GM18861 (cell line): ENCODE data around the gene PSAT1.

Source experiments
- ATAC-seq: cut with Tn5 transposase; IDR thresholded peaks from one replicate; pipeline ENCODE4 v1.9.1; 2021; ENCODE audit not compliant: unreplicated experiment

Gene PSAT1

DNA sequence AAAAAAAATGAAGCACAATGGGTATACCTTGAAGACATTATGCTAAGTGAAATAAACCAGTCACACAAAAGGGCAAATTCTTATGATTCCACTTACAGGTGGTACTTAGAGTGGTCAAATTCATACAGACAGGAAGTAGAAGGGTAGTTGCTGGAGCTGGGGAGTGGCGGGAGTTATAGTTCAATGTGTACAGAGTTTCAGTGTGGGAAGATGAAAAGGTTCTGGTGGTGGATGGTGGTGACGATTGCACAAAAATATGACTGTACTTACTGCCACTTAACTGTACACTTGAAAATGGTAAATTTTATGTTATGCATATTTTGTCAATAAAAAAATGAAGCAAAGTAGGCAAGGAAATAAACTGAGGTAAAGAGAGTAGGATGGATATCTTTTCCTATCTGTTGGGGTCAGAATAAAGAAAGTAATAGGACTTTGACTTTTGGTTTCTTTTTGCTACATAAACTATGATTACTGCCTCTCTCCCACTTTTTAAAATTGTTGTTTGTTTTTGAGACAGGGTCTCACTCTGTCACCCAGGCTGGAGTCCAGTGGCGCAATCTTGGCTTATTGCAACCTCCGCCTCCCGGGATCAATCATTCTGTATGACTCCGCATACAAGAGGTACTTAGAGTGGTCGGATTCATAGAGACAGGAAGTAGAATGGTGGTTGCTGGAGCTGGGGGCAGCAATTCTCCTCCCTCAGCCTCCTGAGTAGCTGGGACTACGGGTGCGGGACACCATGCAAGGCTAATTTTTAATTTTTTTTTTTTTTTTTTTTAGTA lies 4.0 kb upstream of the PSAT1 start:
- ATAC-seq = no peak

DNA sequence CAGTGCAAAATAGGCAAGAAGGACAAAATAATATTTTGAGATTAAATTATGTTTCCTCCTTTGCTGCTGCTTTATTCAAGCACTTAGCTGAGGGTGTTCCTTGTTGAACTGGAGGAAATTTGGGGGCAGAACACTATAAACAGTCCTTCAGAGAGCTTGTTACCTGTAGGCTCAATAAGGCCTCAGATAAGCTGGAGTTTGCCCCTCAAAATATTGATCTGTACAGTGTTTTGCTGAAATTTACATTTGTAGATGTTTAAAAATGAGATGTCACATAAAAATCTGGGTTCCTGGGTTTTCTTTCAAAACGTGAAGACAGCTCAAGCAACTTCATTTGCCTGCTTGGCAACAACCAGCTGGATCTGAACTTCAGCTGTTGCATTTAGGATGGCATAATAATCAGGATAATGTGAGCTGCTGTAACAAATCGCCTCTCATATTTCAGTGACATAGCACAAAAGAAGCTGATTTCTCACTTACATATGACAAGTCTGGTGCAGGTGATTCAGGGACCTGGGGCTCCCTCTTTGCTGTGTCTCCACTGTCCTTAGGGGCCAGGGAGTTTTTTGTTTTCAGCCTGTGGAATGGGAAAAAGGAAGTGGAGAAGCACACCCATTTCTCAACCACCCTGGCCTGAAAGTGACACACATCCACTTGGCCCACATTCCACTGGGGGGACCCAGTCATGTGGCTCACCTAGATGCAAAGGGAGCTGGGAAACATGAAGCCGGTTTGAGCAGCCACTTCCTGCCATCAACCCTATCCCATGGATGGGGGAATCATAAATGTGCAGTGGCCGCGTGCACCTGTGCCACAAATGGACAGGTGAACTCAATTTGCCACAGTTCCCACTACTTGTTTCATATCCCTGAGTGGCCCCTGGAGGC lies 2.4 kb upstream of the PSAT1 start:
- no peak for ATAC-seq

DNA sequence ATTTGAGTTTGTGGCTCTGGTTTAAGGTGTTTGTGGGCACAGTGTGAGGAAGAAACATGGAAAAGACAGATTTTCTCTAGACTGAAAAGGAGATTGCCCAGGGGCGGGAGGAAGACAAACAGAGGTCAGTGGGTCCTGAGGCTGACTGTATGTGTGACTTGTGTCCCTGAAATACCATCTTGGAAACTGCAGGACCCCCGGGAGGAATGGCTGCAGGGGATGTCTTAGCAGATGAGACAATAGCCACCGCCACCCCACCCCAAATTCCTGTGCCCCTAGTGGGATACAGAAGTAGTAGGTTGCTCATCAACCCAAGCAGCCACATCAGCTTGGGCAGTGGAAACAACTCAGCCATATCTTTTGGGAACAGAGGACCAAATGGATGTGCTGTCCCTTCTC lies 1.7 kb upstream of the PSAT1 start:
- ATAC-seq = no peak

DNA sequence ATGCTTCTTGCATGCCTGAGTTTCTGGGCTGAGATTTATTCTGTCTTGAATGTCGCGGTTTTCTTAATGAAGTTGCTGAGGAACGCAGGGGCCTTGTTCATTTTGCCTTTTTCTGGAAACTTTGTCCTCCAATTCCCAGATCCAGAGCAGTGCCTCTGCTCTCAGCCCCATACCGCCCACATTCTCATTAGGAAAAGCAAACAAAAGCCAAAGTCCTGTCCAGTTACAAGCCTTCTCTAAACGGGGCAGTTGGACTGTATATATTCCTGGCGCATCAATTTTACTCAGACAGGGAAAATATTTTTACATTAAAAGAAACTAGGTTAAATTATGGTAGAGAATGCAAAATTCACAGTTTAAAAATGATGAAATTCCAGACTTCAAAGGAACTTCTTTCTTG lies 1.2 kb upstream of the PSAT1 start:
- ATAC-seq = no peak

DNA sequence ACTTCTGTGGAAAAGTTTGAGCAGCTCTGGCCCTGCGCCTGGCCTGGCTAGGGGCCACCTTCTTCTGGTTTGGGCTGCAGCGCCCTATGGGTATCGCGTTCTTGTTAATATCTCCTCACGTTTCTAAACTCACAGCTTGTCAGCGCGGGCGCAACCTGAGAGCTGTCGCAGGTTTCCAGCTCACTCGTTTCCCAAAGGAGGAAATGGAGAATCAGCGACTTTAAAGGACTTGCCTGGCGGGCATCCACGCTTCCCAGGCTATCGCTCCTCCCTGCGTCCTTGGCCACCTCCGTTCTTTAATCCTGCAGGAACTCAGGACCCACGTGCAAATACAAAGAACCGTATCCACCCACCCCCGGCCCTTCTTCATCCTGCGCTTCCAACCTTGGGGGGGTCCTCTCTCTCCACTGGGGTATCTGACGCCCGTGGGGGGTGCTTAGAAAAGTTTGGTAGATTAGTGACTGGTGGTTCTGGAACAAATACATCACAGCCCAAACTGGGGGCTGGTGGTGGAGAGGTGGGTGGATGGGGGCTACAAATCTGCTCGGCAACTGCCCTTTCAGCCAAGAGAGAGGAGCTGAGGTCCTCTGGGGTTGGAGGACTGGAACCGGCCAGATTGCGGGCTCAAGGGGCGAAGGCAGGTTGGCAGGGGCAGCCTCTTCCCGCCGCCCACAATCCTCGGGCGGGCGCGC lies 578 bp upstream of the PSAT1 start:
- no peak for ATAC-seq

DNA sequence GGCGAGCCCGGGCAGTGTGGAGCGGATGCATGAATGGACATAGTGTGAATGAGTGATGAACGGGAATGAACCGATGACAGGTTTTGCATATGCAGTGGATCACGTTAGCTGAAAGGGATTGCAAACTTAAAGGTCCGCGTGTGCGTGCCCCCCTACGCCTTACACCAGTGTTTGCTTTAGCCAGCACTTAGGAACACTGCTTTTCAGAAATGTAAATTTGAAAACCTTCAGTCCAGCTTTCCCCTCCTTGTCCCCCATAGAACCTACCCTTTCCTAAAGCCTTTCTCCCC lies 692 bp downstream of the PSAT1 start:
- ATAC-seq = peak; percentile 39

DNA sequence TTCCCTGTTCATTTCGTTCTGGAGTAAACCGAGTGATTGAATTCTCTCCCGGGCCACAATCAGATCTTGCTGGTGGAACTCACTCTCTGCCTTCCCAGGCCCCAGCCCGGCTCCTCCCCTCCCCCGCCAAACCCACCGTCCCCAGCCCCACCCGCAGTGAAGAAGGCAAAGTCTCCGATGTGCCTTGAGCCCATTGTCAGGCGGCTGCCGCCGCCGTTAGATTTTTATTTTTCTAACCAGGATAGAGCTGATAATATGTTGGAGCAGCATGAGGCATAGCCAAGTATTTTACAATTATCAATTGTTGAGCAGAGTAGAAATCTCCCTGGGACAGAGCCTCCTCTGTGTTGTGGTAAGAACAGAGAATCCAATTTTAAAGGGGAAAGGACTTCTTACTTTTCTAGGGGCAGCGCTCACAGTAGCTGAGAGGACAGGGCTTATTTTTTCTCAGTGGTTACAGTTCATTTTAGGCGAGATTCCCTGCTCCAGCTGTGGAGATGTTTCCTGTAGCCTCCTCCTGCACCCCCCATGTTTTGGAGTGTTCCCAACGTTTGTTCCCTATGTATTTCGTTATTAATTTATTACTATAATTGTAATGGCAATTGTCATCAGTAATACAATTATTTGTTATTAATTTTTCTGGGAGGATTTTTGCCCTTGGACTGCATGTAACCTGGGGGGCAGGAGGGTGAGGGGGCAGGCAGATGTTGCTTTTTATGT lies 1.3 kb downstream of the PSAT1 start:
- no peak for ATAC-seq

DNA sequence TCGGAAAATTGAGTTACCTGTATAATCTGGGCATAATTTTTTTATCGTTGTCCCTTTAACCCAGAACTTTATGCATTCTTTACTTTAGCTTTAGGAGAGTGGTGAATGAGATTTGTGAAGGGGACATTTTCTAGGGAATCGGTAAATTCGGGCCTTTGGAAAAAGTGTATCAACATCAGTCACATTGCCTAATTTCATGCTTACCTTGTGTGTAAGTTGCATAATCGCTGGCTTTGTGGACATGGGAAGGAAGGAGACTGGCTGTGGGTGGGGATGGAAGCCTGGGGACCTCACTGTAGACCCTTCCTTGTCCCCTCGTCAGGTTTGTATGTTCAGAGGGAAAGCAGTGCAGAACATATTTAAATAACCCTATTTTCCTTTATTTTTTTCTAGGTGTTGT lies 3.3 kb downstream of the PSAT1 start:
- no peak for ATAC-seq

DNA sequence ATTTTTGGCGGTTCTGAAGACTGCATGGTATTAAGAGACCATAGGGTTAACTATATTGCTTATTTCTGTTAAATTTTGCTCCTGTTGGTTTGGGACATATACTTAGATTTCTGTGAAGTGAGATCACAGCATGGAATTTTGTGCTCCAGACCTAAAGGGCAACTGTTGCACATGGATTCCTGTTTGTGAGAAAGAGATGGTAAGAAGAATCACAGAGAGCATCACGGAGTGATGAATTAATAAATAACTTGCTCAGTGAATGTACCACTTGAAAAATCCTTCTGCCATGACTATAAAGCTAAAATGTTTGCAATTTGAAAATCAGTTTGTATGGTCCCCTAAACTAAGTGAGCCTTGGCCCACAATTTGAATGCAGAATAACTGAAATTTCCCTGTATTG lies 4.5 kb downstream of the PSAT1 start:
- no peak for ATAC-seq

DNA sequence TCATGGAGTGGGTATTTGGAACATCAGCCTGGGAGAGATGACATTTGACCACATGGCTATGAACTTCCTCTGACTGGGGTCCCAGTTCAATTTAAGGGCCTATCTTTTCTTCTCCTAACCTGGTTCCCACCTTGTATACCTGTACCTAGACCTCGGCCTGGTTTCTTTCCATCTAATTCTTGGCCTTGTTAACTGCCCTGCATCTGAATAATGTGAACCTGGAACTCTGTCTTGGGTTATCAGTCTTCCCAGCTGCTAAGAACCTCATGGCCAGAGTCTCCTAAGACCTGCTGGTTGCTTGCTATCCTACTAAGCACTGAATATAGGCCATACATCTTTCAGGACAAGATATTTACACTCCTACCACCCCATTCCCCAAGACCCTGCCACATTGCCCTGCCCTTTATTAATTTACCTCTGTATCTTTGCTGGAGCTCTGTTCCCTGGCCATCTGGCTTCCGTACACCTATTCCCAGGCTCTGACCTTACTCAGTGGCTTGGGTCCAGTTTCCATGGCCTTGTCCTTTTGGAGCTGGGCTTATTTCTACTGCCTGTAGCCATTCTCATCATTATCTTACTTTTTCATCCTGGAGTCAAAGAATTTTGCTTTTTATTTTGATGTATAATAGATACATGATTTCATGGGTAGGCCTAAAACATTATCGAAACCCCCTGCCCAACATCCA lies 6.6 kb downstream of the PSAT1 start:
- ATAC-seq = no peak

DNA sequence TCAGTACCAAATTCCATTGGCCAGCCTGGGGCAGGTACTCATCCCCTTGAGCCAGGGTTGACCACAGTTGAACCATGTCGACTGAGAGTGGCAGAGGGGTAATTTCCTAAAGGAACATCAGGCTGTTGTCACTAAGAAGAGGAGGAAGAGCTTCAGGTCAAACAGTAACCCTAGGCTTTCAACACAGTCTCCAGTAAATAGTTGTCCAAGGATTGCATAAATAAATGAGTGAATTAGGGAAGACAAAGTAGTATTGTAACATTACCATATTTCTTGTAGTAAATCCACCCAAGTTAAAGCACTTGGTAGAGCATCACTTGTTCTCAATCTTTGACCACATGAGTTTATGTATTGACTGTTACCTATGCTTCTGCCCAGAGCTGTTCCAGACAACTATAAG lies 7.4 kb downstream of the PSAT1 start:
- no peak for ATAC-seq

DNA sequence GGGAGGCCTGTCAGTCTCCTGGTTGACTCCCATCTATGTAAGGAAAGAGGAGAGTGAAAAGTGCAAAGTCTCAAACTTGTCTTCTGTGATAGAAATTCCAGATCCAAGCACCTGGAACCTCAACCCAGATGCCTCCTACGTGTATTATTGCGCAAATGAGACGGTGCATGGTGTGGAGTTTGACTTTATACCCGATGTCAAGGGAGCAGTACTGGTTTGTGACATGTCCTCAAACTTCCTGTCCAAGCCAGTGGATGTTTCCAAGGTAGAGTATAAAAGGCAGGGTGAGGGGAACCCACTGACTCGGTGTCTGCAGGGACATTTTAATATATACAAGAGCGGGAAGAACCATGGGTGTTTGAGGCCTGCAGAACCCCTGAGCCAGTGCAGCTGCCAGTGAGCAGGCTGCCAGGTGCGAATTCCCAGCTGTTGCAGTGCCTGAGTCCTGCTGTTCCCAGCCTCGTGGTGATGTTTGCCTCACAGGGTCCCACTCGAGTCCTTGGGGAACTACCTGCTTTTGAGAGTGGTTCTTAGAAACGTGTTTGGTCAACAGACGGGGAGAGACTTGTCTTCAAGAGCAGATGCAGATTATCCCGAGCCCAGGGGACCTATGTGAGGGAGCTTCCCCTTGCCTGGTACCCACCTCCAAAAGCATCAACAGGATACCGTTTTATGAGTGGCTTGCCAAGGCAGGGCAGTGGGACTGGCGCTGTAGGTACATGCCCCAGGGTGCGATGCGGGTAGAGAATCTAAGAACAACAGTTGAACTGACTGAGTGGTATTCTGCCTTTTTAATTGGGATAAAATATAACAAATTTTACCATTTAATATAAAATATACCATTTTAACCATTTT lies 9.5 kb downstream of the PSAT1 start:
- ATAC-seq = no peak

DNA sequence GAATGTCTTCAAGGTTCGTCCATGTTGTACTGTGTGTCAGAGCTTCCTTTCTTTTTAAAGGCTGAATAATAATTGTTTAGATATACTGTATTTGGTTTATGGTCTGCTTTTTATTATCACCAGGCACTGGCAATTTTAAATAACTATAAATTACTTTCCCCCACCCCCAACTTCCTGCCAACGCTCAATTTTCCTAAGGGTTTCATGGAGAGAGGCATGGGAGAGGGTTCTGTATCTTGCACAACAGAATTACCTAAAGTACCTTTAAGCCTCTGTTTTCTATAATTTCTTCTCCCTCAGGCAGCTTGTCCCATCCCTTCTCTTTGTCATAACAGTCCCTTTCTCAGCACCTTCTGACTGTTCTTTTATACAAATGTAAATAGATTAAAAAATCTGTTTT lies 10.4 kb downstream of the PSAT1 start:
- no peak for ATAC-seq

DNA sequence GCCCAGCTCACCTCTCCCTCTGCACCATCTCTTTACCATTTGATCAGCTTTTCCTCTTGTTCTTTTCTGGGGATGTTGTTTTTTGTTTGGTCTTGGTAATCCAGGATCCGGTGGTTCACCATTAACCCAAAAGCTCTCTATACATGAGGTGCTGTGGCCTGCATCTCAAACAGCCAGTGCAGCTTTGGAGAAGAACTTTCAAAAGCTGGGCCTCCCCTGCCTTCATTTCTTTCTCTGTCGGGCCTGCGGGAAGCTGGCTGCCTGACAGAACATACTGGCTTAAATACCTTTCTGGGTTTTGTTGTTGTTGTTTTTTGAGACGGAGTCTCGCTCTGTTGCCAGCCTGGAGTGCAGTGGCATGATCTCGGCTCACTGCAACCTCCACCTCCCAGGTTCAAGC lies 12.1 kb downstream of the PSAT1 start:
- no peak for ATAC-seq

DNA sequence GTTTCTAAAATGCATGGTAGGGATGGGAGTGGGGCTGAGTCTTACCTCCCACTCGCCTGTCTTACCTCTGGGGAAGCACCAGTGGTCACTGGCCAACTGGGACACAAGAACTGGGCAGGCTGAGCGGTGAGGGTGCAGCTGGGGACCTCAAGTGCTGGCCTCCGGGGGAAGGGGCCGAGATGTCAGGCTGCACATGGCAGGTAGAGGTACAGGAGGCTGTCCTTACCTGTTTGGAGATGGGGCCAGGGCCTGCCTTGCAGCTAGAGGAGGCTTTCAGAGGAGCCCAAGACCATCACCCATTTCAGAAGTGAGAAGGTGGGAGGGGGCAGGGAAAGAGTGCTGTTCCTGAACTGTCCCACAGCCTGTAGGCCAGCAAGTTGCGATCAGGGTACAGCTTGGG lies 14.2 kb downstream of the PSAT1 start:
- no peak for ATAC-seq

DNA sequence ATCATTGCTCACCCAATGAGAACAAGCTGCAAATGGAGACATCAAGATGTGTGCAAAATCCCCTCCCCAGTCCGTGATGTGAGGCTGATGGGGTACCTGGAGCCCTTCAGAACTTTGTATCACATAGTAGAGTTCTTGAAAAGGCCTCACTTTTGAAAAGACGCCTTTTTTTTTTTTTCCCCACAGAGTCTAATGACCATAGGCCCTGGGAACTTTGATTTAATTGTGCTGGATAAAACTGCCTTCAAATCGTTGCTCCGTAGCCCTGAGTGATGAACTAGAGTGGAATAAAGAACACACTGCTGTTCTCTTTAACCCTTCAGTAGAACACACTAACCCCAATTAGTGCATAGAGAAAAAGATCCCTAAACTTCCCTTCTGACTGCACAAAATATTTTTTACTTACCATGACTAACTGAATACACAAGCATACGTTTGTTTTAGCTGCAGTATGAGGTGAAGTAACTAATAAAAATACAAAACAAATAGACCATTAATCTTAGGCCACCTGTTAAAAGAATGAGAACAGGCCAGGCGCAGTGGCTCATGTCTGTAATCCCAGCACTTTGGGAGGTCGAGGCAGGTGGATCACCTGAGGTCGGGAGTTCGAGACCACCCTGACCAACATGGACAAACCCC lies 15.1 kb downstream of the PSAT1 start:
- no peak for ATAC-seq

DNA sequence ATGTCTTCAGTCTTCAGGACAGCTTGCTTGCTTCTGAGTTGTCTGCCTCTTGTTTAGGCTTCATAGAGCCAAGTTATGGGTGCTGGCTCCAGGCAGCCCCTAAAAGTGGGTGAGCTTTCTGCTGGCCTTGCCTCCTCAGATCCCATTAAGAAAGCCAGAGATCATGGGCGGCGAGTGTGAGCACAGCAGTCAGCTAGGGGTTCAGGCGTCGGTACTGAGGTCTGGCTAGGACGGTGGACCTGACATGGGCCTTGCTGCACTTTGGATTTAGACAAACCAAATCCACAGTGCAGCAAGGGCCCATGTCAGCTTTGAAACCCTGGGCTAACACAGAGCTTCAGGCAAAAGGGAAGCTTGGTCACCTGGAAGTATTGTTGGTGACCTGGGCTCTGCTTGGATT lies 17.6 kb downstream of the PSAT1 start:
- ATAC-seq = no peak

DNA sequence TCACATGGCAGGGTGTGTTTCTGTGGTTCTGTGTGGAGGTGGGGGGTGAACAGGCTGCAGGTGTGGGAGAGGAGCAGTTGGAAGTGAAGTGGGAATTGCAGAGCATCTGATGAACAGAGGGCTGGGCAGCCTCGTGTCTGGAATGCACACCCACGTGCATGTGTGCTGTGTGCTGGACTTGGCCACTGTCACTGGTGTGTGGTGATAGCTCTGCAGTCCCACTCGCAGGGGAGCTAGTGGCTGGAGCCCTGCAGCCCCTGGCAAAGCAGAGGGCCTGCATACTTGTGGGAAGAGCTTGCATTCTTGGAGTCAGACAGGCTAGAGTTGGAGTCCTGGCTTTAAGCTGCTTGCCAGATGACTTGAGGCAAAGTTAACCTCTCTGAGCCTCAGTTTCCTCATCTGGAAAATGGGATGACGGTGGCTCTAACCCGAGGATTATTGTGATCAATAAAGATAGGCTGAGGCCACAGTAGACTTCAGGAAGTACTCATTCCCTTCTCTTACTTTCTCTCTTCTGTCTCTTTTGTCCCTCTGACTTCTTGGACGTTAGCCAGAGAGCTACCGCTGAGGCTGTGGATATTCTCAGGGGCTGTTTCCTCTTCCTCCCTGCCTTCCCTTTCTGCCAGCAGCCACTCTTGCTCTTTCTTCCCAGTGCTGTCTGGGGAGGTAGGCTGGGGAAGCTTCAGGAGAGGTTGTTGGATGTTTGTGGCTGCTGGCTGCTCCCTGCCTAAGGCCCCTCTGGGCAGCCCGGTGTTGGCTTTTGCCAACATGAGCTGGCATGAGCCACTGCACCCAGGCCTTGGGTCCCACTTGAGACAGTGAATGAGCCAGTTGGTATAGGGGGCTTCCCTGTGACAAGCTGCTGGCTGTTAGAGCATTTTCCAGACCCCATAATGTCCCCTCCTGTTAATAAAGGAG lies 18.3 kb downstream of the PSAT1 start:
- ATAC-seq = no peak
